Calu3 (cell line): ENCODE measurements around the gene GPM6B. TPM values are rescaled to one million over a fixed set of nuclear protein-coding genes. Genes with fewer than 3 reads are reported as not detected.

ENCODE experiments used
- BruUV-seq: library from RNA; stranded (reverse); fragments of 400-500 nt; replicated peaks from 2 replicates; lab custom pipeline; 2021; lab: Mats Ljungman, UMichigan
- CTCF ChIA-PET: fragments of 300-600 bp; sonication (Branson Sonifier 250); formaldehyde crosslinking; loops from one replicate; lab custom pipeline; 2022; ENCODE audit warnings: antibody characterized with exemption; lab: Charles Lee
- DNase-seq: peaks from one replicate; pipeline ENCODE4 v3.0.0; 2022
- H3K27ac Mint-ChIP-seq: one replicate; pipeline ENCODE4 v1.8.0; 2022; ENCODE audit warnings: mixed read lengths; ENCODE audit not compliant: unreplicated experiment
- H3K27me3 Mint-ChIP-seq: one replicate; pipeline ENCODE4 v1.8.0; 2022; ENCODE audit warnings: mixed read lengths; ENCODE audit not compliant: unreplicated experiment
- H3K36me3 Mint-ChIP-seq: one replicate; pipeline ENCODE4 v1.8.0; 2022; ENCODE audit warnings: mild to moderate bottlenecking, moderate library complexity, mixed read lengths; ENCODE audit not compliant: insufficient read depth, unreplicated experiment
- H3K4me1 Mint-ChIP-seq: one replicate; pipeline ENCODE4 v1.8.0; 2022; ENCODE audit warnings: mild to moderate bottlenecking, low read depth, mixed read lengths; ENCODE audit not compliant: unreplicated experiment
- H3K4me3 Mint-ChIP-seq: one replicate; pipeline ENCODE4 v1.8.0; 2022; ENCODE audit warnings: mild to moderate bottlenecking, low read depth, moderate library complexity, mixed read lengths; ENCODE audit not compliant: unreplicated experiment
- H3K9me3 Mint-ChIP-seq: one replicate; pipeline ENCODE4 v1.8.0; 2022; ENCODE audit warnings: low read depth, mixed read lengths; ENCODE audit not compliant: unreplicated experiment
- CTCF ChIP-seq: fragments of 200-600 bp; IDR thresholded peaks from one replicate; pipeline ENCODE4 v1.8.0; 2022; ENCODE audit warnings: antibody characterized with exemption; ENCODE audit not compliant: unreplicated experiment
- intact Hi-C: fragments of 100-400 bp; cut with micrococcal nuclease; formaldehyde crosslinking; loops from one replicate; pipeline ENCODE4 v1.10.0; 2022; ENCODE audit not compliant: unreplicated experiment
- total RNA-seq: library from RNA; stranded (reverse); gene quantifications from 2 replicates; pipeline ENCODE4 v1.2.3, GENCODE V29; 2022

GPM6B gene
- total RNA-seq, 1 experiment from 2014 or later, result 4.3 TPM

- DNase-seq, result no peak
- Mint-ChIP-seq H3K27ac (no peak overlapping the region), H3K27me3 (no peaks in the 10 kb centered on the region), H3K4me3 (no peak overlapping the region), H3K9me3 (no peaks in the 10 kb centered on the region), H3K36me3 (no peaks in the 10 kb centered on the region), H3K4me1 (peaks cover 12% of the 10 kb centered on the region)
- BruUV-seq, result TSS peak; percentile 83
- CTCF ChIA-PET, result no interaction called here
- no peak for TF ChIP-seq CTCF
- intact Hi-C loops, result no loop called here
These were observed 11.5 kb upstream of the GPM6B start for GRCh38 chrX:13828392-13828791.

GRCh38 chrX:13827298-13828090 lies 10.6 kb upstream of the GPM6B start:
- intact Hi-C loops, result no loop called here

GRCh38 chrX:13826770-13827169 lies 9.9 kb upstream of the GPM6B start:
- Mint-ChIP-seq H3K27me3 (no peaks in the 10 kb centered on the region), H3K4me1 (peaks cover 12% of the 10 kb centered on the region), H3K27ac (no peak overlapping the region), H3K36me3 (no peaks in the 10 kb centered on the region), H3K9me3 (no peaks in the 10 kb centered on the region), H3K4me3 (no peak overlapping the region)
- intact Hi-C loops, result no loop called here
- DNase-seq, result no peak
- CTCF ChIA-PET, result no interaction called here
- BruUV-seq, result no TSS peak
- no peak for TF ChIP-seq CTCF

More at GRCh38 chrX:13827298-13828090, 10.6 kb upstream of the GPM6B start:
- TF ChIP-seq CTCF, result no peak
- Mint-ChIP-seq H3K36me3 (no peaks in the 10 kb centered on the region), H3K27ac (no peak overlapping the region), H3K4me3 (no peak overlapping the region), H3K9me3 (no peaks in the 10 kb centered on the region), H3K4me1 (peaks cover 12% of the 10 kb centered on the region), H3K27me3 (no peaks in the 10 kb centered on the region)
- no TSS peak for BruUV-seq
- CTCF ChIA-PET, result interaction anchor here (0.5 kb wide), 1 partner anchor 25 kb away, joined by 3 read pairs; no protein-coding TSS in a partner anchor
- DNase-seq, result peak; percentile 29

DNA sequence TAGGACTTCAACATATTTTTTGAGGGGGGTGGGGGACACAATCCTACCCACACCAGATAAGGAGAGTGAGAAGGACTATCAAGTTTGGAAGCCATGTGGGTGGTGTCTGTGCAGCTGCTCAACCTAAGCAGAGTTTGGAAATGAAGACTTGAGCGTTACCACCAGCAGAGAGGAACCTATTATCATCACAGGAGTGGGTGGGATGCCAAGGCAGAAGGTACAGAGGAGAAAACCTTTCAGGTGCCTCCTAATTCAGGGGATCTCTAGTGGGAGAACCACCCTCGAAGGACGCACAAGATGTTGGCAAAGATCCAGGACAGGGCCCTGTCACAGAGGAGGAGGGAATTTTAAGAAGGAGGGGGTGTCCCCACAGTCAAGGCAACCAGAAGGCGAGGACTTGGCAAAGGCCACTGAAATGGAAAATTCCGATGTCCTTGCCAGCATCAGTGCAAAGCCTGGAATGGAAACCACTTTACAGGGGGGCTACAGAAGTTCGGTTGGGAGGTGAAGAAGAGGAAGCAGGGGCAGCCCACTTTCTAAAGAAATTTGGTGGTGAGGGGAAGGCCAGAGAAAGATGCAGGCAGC lies 8.4 kb upstream of the GPM6B start:
- no peak for TF ChIP-seq CTCF
- no TSS peak for BruUV-seq
- H3K9me3 Mint-ChIP-seq, result no peaks in the 10 kb centered on the region
- peaks cover 11% of the 10 kb centered on the region for H3K27me3 Mint-ChIP-seq
- intact Hi-C loops, result no loop called here
- no peak for DNase-seq
- H3K4me1 Mint-ChIP-seq, result peaks cover 12% of the 10 kb centered on the region
- no peak overlapping the region for H3K27ac Mint-ChIP-seq
- H3K4me3 Mint-ChIP-seq, result no peak overlapping the region
- CTCF ChIA-PET, result no interaction called here
- no peaks in the 10 kb centered on the region for H3K36me3 Mint-ChIP-seq
